ENCODE measurements around the gene HES7. TPM values are rescaled to one million over a fixed set of nuclear protein-coding genes. Genes with fewer than 3 reads are reported as not detected.

HES7 gene
- total RNA-seq, 6 experiments from 2014 or later, result not detected

GRCh38 chr17:8117980-8118768, 5.7 kb downstream of the HES7 start, which contains the start of gene ALOXE3:
ALOXE3 (minus strand) TSS chr17:8118514; CDS start chr17:8117990, 524 bp downstream.
- H3K27ac ChIP-seq, result peak within 1 kb of the TSS; percentile 13 to 41 (median 33)
- H3K4me1 ChIP-seq, result peaks cover 0 to 38% (median 10%) of the 10 kb centered on the region in 4 donors
- no peaks in the 10 kb centered on the region for H3K9me3 ChIP-seq
- ATAC-seq, result peak in 1 of 4 donors; percentile 34
- no peak for TF ChIP-seq POLR2A (IDR thresholded peaks at IDR 0.05)
- no peak for TF ChIP-seq CTCF (IDR thresholded peaks at IDR 0.05)
- DNase-seq, result peak in 1 of 3 donors; percentile 36
- no peaks in the 10 kb centered on the region for H3K36me3 ChIP-seq
- peak within 1 kb of the TSS; percentile 29 to 49 (median 37) for H3K4me3 ChIP-seq
- peaks cover 0 to 29% of the 10 kb centered on the region in 2 donors for H3K27me3 ChIP-seq
- under 1% methylated on average over 25 of the region's 33 CpGs for WGBS (ENCODE audit: insufficient coverage, low coverage, low lambda C conversion rate, missing lambda C conversion rate)
- intact Hi-C loops (cut with DNase I), result loop anchor here in 1 of 2 donors (10.0 kb wide), 1 partner anchor 53 kb away; no protein-coding TSS in a partner anchor

DNA sequence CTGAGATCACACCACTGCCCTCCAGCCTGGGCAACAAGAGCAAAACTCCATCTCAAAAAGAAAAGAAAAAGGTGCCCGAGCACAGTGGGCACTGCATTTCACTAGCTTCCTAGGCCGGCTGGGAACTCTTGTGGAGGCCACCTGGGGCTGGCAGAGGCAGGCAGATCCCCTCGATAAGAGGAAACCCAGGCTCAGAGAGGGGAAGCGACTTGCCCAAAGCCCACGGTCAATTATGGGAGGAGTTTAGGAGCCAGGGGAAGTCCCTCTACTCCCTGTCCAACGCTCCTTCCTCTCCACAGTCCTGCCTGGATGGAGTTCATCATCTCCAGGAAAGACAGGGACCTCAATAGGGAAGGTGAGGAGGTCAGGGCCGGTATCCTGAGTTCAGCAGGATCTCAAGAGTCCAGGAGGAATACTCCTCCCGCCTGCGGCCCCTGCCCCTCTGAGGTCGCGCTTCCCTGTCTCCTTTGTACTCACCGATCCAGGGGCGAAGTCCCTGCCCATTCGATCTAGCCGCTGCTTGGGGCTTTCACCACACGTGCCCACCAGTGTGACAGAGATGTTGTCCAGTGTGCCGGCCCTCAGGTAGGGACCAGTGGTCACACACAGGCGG, 6.4 kb downstream of the HES7 start:
- peak in 1 of 3 donors; percentile 29 for DNase-seq
- no peak overlapping the region for H3K4me3 ChIP-seq
- H3K4me1 ChIP-seq, result peaks cover 0 to 31% (median 10%) of the 10 kb centered on the region in 4 donors
- intact Hi-C loops (cut with DNase I), result loop anchor here in 1 of 2 donors (10.0 kb wide), 1 partner anchor 53 kb away; no protein-coding TSS in a partner anchor
- 10% methylated on average over 9 of the region's 18 CpGs for WGBS (ENCODE audit: insufficient coverage, low coverage, low lambda C conversion rate, missing lambda C conversion rate)
- TF ChIP-seq CTCF (IDR thresholded peaks at IDR 0.05) (no peak), POLR2A (IDR thresholded peaks at IDR 0.05) (no peak)
- ATAC-seq, result no peak
- H3K27ac ChIP-seq, result no peak overlapping the region
- H3K36me3 ChIP-seq, result no peaks in the 10 kb centered on the region
- H3K9me3 ChIP-seq, result no peaks in the 10 kb centered on the region
- peaks cover 0 to 29% of the 10 kb centered on the region in 2 donors for H3K27me3 ChIP-seq

- no peaks in the 10 kb centered on the region for H3K9me3 ChIP-seq
- DNase-seq, result no peak
- H3K27ac ChIP-seq, result no peak overlapping the region
- no peak for ATAC-seq
- no peak overlapping the region for H3K4me3 ChIP-seq
- WGBS (ENCODE audit: insufficient coverage, low coverage, low lambda C conversion rate, missing lambda C conversion rate), result 49% methylated on average over 17 of the region's 18 CpGs
- no peaks in the 10 kb centered on the region for H3K36me3 ChIP-seq
- intact Hi-C loops (cut with DNase I), result loop anchor here in 1 of 2 donors (10.0 kb wide), 1 partner anchor 52 kb away; no protein-coding TSS in a partner anchor
- TF ChIP-seq CTCF (IDR thresholded peaks at IDR 0.05), result no peak
- H3K27me3 ChIP-seq, result peaks cover 0 to 28% of the 10 kb centered on the region in 2 donors
- H3K4me1 ChIP-seq, result peaks cover 0 to 27% (median 8%) of the 10 kb centered on the region in 4 donors
These were observed 7.1 kb downstream of the HES7 start for GRCh38 chr17:8116776-8117175.

DNA sequence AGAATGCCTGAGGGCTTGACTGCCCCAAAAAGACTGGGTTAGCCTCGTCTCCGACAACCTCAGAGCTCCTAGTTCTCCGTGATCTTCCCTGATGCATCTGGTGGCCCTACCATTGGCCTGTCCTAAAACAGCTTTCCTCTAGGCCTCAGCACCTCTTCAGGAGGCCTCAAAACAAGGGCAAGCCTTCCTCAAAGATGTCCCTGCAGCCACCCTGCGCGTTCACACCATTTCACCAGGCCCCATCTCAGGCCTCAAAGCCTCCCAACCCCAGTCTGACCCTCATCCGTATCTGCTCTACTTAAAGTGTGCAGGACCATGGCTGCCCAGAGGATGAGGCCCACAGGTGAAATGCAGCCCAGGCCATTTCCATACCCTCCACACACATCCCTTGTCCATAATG, 13.0 kb downstream of the HES7 start:
- Histone ChIP-seq H3K27ac (no peak overlapping the region), H3K4me3 (no peak overlapping the region), H3K9me3 (no peaks in the 10 kb centered on the region), H3K27me3 (peaks cover 0 to 9% of the 10 kb centered on the region in 2 donors), H3K4me1 (peaks cover 0 to 6% (median 2%) of the 10 kb centered on the region in 4 donors), H3K36me3 (no peaks in the 10 kb centered on the region)
- intact Hi-C loops (cut with DNase I), result loop anchor here in 1 of 2 donors (10.0 kb wide), 1 partner anchor 46 kb away; no protein-coding TSS in a partner anchor
- no peak for ATAC-seq
- DNase-seq, result no peak
- TF ChIP-seq POLR2A (IDR thresholded peaks at IDR 0.05) (no peak), CTCF (IDR thresholded peaks at IDR 0.05) (no peak)
- 89% methylated on average over 6 of the region's 6 CpGs for WGBS (ENCODE audit: insufficient coverage, low coverage, low lambda C conversion rate, missing lambda C conversion rate)
